Hepatocyte (in vitro differentiated cells): ENCODE data around the gene MRPL20.

Source experiments
- EZH2 ChIP-seq: fragments of 200-600 bp; sonication (generic); IDR thresholded peaks from 2 replicates; pipeline ENCODE4 v1.6.1; 2016; ENCODE audit warnings: antibody characterized with exemption, mild to moderate bottlenecking, borderline replicate concordance
- EZH2phosphoT487 ChIP-seq: fragments of 200-600 bp; sonication (generic); IDR thresholded peaks from one replicate; pipeline ENCODE4 v1.6.1; 2018; ENCODE audit warnings: antibody characterized with exemption, mild to moderate bottlenecking, low read depth, moderate library complexity; ENCODE audit not compliant: unreplicated experiment, severe bottlenecking
- TF ChIP-seq, protein P1 (sequence below): fragments of 200-600 bp; sonication (generic); IDR thresholded peaks from 2 replicates; pipeline ENCODE4 v1.5.1; 2016; ENCODE audit warnings: antibody characterized with exemption, mild to moderate bottlenecking; ENCODE audit not compliant: poor library complexity

DNA sequence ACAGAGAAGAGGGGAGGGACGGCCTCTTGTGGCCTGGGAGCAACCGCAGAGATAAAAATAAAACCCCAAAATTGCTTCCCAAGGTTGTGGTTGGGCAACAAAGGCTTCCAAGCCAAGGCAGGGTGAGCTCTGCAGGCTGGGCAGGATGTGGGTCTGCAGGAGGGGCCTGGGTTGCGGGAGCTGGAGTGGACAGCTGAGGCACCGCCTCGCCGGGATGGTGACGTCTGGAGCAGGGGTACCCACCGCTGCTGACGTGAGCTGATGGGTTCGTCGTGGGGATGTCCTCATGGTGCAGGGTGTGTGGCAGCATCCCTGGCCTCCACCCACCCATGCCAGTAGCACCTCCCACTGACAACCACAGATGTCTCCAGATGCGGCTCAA, 35.7 kb downstream of the MRPL20 start:
- TF ChIP-seq, protein P1, sequence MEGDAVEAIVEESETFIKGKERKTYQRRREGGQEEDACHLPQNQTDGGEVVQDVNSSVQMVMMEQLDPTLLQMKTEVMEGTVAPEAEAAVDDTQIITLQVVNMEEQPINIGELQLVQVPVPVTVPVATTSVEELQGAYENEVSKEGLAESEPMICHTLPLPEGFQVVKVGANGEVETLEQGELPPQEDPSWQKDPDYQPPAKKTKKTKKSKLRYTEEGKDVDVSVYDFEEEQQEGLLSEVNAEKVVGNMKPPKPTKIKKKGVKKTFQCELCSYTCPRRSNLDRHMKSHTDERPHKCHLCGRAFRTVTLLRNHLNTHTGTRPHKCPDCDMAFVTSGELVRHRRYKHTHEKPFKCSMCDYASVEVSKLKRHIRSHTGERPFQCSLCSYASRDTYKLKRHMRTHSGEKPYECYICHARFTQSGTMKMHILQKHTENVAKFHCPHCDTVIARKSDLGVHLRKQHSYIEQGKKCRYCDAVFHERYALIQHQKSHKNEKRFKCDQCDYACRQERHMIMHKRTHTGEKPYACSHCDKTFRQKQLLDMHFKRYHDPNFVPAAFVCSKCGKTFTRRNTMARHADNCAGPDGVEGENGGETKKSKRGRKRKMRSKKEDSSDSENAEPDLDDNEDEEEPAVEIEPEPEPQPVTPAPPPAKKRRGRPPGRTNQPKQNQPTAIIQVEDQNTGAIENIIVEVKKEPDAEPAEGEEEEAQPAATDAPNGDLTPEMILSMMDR: no peak
- TF ChIP-seq EZH2 (no peak), EZH2phosphoT487 (no peak)
